Peyer's patch (tissue), 4 donors: ENCODE results near the gene P4HA1. TPM values are rescaled to one million over a fixed set of nuclear protein-coding genes. Genes with fewer than 3 reads are reported as not detected.

Experiments used
- DNase-seq, 3 donors: peaks; one replicate each; pipeline ENCODE4 v3.0.0-alpha.2; 2017 to 2019
- H3K27ac ChIP-seq, 4 donors: fragments of 200-600 bp; sonication (generic); one replicate each; pipeline ENCODE4 v1.5.1; 2016 to 2019
- H3K27me3 ChIP-seq, 2 donors: fragments of 200-600 bp; sonication (generic); one replicate each; pipeline ENCODE4 v1.5.1; 2019
- H3K36me3 ChIP-seq, 3 donors: fragments of 200-600 bp; sonication (generic); one replicate each; pipeline ENCODE4 v1.5.1; 2016 to 2019
- H3K4me1 ChIP-seq, 4 donors: fragments of 200-600 bp; sonication (generic); one replicate each; pipeline ENCODE4 v1.5.1; 2016 to 2019
- H3K4me3 ChIP-seq, 4 donors: fragments of 200-600 bp; sonication (generic); 1 replicate in 3 of 4; 2 replicates in 1 of 4; pipeline ENCODE4 v1.5.1; 2016 to 2019; ENCODE audit warnings: mild to moderate bottlenecking in 1 of 4
- H3K9me3 ChIP-seq, 4 donors: fragments of 200-600 bp; sonication (generic); one replicate each; pipeline ENCODE4 v1.5.1; 2016 to 2019; ENCODE audit warnings: mild to moderate bottlenecking in 1 of 4
- POLR2A ChIP-seq, 2 donors: fragments of 450-650 bp; IDR thresholded peaks; one replicate each; pipeline ENCODE4 v1.5.1; 2017; ENCODE audit warnings: antibody characterized with exemption in 2 of 2, mild to moderate bottlenecking in 2 of 2, moderate library complexity in 2 of 2
- total RNA-seq, 4 donors: library from RNA; depleted of rRNA; stranded (reverse); fragments of >200 nt; gene quantifications; one replicate each; pipeline ENCODE4 v1.1.0, GENCODE V29; 2016
- TF ChIP-seq, protein P1 (sequence below), 6 experiments: fragments of 450-650 bp in 4 of 6; fragments of 200-600 bp in 2 of 6; sonication (generic) in 1 of 6; IDR thresholded peaks; one replicate each; pipeline ENCODE4 v1.5.1; 2017 to 2019; ENCODE audit warnings: antibody characterized with exemption in 6 of 6, mild to moderate bottlenecking in 3 of 6, moderate library complexity in 1 of 6

Gene P4HA1
- total RNA-seq, 4 donors from 2014 or later: 13.9 to 19.0 (median 15.2) TPM

DNA sequence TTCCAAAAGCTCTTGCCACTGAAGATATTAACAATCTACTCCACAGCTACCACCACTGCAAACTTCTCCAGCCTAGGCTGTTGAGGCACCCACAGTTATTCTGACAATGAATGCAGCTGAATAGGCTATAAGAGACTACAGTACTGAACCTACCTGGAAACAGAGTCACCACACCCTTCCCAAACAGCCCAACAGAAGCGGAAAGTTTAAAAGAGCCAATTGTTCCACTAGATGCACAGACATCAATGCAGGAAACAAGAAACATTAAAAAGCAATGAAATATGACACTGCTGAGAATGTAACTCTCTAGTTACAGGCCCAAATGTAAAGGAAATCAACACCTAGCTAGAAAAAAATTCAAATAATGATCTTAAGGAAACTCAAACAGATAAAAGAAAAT is 77.6 kb downstream of the P4HA1 start:
- TF ChIP-seq POLR2A (IDR thresholded peaks at IDR 0.05): no peak
- TF ChIP-seq, protein P1, sequence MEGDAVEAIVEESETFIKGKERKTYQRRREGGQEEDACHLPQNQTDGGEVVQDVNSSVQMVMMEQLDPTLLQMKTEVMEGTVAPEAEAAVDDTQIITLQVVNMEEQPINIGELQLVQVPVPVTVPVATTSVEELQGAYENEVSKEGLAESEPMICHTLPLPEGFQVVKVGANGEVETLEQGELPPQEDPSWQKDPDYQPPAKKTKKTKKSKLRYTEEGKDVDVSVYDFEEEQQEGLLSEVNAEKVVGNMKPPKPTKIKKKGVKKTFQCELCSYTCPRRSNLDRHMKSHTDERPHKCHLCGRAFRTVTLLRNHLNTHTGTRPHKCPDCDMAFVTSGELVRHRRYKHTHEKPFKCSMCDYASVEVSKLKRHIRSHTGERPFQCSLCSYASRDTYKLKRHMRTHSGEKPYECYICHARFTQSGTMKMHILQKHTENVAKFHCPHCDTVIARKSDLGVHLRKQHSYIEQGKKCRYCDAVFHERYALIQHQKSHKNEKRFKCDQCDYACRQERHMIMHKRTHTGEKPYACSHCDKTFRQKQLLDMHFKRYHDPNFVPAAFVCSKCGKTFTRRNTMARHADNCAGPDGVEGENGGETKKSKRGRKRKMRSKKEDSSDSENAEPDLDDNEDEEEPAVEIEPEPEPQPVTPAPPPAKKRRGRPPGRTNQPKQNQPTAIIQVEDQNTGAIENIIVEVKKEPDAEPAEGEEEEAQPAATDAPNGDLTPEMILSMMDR (IDR thresholded peaks at IDR 0.05): no peak
- no peak for DNase-seq
- Histone ChIP-seq H3K4me1 (peaks cover 0 to 8% (median 0%) of the 10 kb centered on the region in 4 donors), H3K4me3 (no peak overlapping the region), H3K27me3 (no peaks in the 10 kb centered on the region), H3K27ac (no peak overlapping the region), H3K9me3 (no peaks in the 10 kb centered on the region), H3K36me3 (peaks cover 0 to 63% (median 4%) of the 10 kb centered on the region in 3 donors)

DNA sequence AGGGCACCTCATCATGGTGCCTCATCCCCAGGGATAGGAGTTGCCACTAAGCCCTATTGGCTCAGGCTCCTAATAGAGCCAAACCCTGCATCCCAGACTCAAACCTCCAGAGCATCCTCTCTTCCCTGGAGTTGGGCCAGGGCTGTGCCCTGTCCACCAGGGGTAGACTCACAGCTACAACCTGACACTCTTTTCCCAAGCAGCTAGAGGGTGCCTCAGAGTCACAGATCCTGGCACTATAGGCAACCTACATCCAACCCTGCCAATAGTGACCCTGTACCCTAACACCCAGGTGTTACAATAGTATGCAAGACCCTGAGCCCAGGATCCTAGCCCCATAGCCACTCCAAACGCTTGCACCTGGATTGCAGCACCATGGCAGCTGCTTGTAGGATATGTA is 78.0 kb downstream of the P4HA1 start:
- H3K27me3 ChIP-seq: no peaks in the 10 kb centered on the region
- DNase-seq: no peak

DNA sequence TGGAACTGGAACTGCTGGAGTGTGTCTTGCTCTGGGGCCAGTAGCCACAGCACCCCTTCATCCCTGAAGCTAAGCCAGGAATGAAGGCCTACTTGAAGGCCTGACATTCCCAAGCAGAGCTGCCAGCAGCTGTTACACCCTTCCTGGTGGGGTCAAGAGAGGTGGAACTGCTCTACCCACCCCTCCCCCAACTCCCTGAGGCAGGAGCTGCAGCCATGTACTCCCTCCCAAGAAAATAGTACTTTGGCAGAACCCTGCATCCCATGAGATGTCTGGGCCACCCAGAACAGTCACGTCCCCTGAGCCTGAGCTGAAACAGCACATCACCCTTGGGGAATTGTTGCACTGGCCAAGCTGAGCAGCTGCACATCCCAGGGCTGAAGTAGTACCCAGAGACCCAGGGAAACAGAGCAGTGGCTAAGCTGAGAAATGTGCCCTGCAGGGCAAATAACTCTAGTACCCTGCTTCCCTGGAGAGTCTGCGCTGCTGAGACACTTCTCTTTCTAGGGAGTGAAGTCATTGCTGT is 78.6 kb downstream of the P4HA1 start:
- peaks cover 0 to 68% (median 4%) of the 10 kb centered on the region in 3 donors for H3K36me3 ChIP-seq
- H3K27me3 ChIP-seq: no peaks in the 10 kb centered on the region
- TF ChIP-seq, protein P1 (IDR thresholded peaks at IDR 0.05): no peak
- TF ChIP-seq POLR2A (IDR thresholded peaks at IDR 0.05): no peak
- H3K4me1 ChIP-seq: peaks cover 0 to 8% (median 0%) of the 10 kb centered on the region in 4 donors
- no peaks in the 10 kb centered on the region for H3K9me3 ChIP-seq
- no peak overlapping the region for H3K4me3 ChIP-seq
- no peak overlapping the region for H3K27ac ChIP-seq
- no peak for DNase-seq

More for the DNA sequence above, 78.0 kb downstream of the P4HA1 start:
- TF ChIP-seq POLR2A (IDR thresholded peaks at IDR 0.05): no peak
- TF ChIP-seq, protein P1 (IDR thresholded peaks at IDR 0.05): no peak
- Histone ChIP-seq H3K36me3 (peaks cover 0 to 68% (median 4%) of the 10 kb centered on the region in 3 donors), H3K9me3 (no peaks in the 10 kb centered on the region), H3K4me3 (no peak overlapping the region), H3K4me1 (peaks cover 0 to 8% (median 0%) of the 10 kb centered on the region in 4 donors), H3K27ac (no peak overlapping the region)

DNA sequence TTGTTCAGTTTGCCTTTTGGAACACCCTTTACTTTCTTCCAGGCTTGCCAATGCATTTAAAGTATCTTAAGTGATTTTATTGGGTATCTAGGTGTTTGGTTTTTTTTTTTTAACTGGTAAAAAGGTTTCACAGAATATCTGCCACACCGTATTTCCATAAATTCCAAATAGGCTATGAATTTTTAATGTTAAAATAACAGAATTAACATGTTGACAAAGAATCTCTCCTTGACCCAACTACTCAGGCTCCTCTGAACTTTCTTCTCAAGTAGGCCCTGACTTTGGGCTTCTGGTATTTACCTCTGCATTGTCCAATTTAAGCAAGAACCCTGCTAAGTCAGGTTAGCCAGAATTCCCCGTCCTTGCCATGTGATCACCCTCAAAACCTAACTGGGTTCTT is 80.9 kb downstream of the P4HA1 start:
- H3K27me3 ChIP-seq: no peaks in the 10 kb centered on the region
- H3K36me3 ChIP-seq: peaks cover 0 to 63% (median 4%) of the 10 kb centered on the region in 3 donors
- DNase-seq: no peak
- no peak overlapping the region for H3K4me3 ChIP-seq
- TF ChIP-seq POLR2A (IDR thresholded peaks at IDR 0.05): no peak
- TF ChIP-seq, protein P1 (IDR thresholded peaks at IDR 0.05): no peak
- H3K4me1 ChIP-seq: peaks cover 0 to 8% (median 0%) of the 10 kb centered on the region in 4 donors
- no peaks in the 10 kb centered on the region for H3K9me3 ChIP-seq
- no peak overlapping the region for H3K27ac ChIP-seq

DNA sequence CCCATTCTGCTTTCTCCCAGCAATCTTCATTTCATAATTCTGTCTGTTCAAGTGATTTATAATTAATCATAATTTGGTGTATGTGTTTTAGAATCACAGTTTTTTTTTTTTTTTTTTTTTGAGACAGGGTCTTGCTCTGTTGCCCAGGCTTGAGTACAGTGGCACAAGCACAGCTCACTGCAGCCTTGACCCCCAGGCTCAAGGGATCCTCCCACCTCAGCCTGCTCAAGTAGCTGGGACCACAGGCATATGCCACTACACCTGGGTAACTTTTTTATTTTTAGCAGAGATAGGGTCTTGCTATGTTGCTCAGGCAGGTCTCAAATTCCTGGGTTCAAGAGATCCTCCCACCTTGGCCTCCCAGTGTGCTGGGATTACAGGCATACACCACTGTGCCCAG is 92.8 kb downstream of the P4HA1 start:
- TF ChIP-seq, protein P1 (IDR thresholded peaks at IDR 0.05): no peak
- no peak for TF ChIP-seq POLR2A (IDR thresholded peaks at IDR 0.05)
- Histone ChIP-seq H3K27me3 (no peaks in the 10 kb centered on the region), H3K9me3 (no peaks in the 10 kb centered on the region), H3K36me3 (peaks cover 0 to 41% (median 0%) of the 10 kb centered on the region in 3 donors), H3K4me1 (no peaks in the 10 kb centered on the region), H3K4me3 (no peak overlapping the region), H3K27ac (no peak overlapping the region)
- no peak for DNase-seq
